ENCODE measurements around the gene GET4.
A peak's percentile ranks its signal among the peaks of the same experiment; 100 is the strongest.
"Not testable (repeated sequence)": the region's sequence is repeated elsewhere in the genome, so short reads cannot be mapped to it uniquely, and the experiment has no call there.

GET4 gene

GRCh38 chr7:931871-932650, 55.7 kb downstream of the GET4 start:
- DNase-seq = no peak

- no peak for DNase-seq
Measured at GRCh38 chr7:932651-932975, 56.3 kb downstream of the GET4 start.

GRCh38 chr7:934469-935163, 58.3 kb downstream of the GET4 start:
- DNase-seq = no peak

GRCh38 chr7:935164-935873, 59.0 kb downstream of the GET4 start:
- DNase-seq = no peak

GRCh38 chr7:935874-936385, 59.6 kb downstream of the GET4 start:
- DNase-seq = no peak

- peak; percentile 71 for DNase-seq
Measured at GRCh38 chr7:936386-937054, 60.2 kb downstream of the GET4 start.

GRCh38 chr7:937856-938484, 61.6 kb downstream of the GET4 start:
- DNase-seq = no peak

GRCh38 chr7:938546-939185, 62.3 kb downstream of the GET4 start:
- no peak for DNase-seq

GRCh38 chr7:939843-940242, 63.5 kb downstream of the GET4 start:
- DNase-seq = no peak

GRCh38 chr7:940599-941408, 64.5 kb downstream of the GET4 start:
- no peak for DNase-seq

- DNase-seq = not testable (repeated sequence)
Measured at GRCh38 chr7:943793-944192, 67.4 kb downstream of the GET4 start.

GRCh38 chr7:944744-945143, 68.4 kb downstream of the GET4 start:
- DNase-seq = no peak

- no peak for DNase-seq
Measured at GRCh38 chr7:945147-945555, 68.8 kb downstream of the GET4 start.

- DNase-seq = no peak
Measured at GRCh38 chr7:945556-946255, 69.4 kb downstream of the GET4 start.

Measured in stimulated activated CD8-positive, alpha-beta memory T cell treated with anti-CD3 and anti-CD28 coated beads, Interleukin-4, amount 100 ng/mL, for 48 hours (primary cell).